K562 (cell line): Measurements from ENCODE around the gene HINT3. TPM values are rescaled to one million over a fixed set of nuclear protein-coding genes. Genes with fewer than 3 reads are reported as not detected.

Source experiments
- ATAC-seq: fragments of 200-7000 bp; cut with Tn5 transposase; 3 replicates; pipeline ENCODE4 v1.9.1; 2020; ENCODE audit warnings: moderate library complexity
- BruUV-seq: library from RNA; stranded (reverse); fragments of 400-500 nt; replicated peaks from 2 replicates; lab custom pipeline; 2021; lab: Mats Ljungman, UMichigan
- CTCF ChIA-PET: fragments of 300-600 bp; formaldehyde crosslinking; extraction: SDS; loops from one replicate; lab custom pipeline; 2021; ENCODE audit warnings: low intra/inter-chr PET ratio; lab: Yijun Ruan, JAX
- POLR2A ChIA-PET: fragments of 300-600, 350-650 bp; sonication (Branson Sonifier 250); formaldehyde crosslinking; extraction: SDS; loops from one replicate; lab custom pipeline; 2021; ENCODE audit warnings: antibody characterized with exemption, inconsistent platforms; lab: Yijun Ruan, JAX
- DNase-seq, 4 experiments: peaks; one replicate each; pipeline versions ENCODE4 v3.0.0 to v3.0.0-alpha.2; 2011 to 2018; ENCODE audit warnings: low spot score in 3 of 4, mixed read lengths in 3 of 4; ENCODE audit errors: extremely low read depth in 1 of 4
- FAIRE-seq: peaks from 2 replicates; lab custom pipeline; 2011; peaks lifted over from hg19 to GRCh38; lab: Jason Lieb, UNC
- H2AFZ ChIP-seq: 2 replicates; pipeline ENCODE4 v1.6.0; 2011; ENCODE audit warnings: low read depth, low read length, control low read depth, inconsistent platforms
- H3K27ac ChIP-seq: fragments of 200-600 bp; 3 replicates; pipeline ENCODE4 v1.8.0; 2011; ENCODE audit warnings: low read depth, mild to moderate bottlenecking, control low read depth, inconsistent platforms, low read length, moderate library complexity, mixed read lengths; ENCODE audit errors: extremely low read depth
- H3K27me3 ChIP-seq, 2 experiments: fragments of 300-600 bp in 1 of 2; 2 replicates in 1 of 2; 3 replicates in 1 of 2; pipeline versions ENCODE4 v1.6.0 to v1.8.0; 2011; ENCODE audit warnings: inconsistent platforms in 2 of 2, low read length in 2 of 2, mild to moderate bottlenecking in 1 of 2, mixed read lengths in 1 of 2, moderate library complexity in 1 of 2; ENCODE audit not compliant: control insufficient read depth in 2 of 2, insufficient read depth in 2 of 2
- H3K36me3 ChIP-seq: fragments of 300-600 bp; 3 replicates; pipeline ENCODE4 v1.8.0; 2011; ENCODE audit warnings: mild to moderate bottlenecking, low read length, inconsistent platforms; ENCODE audit not compliant: control insufficient read depth, insufficient read depth
- H3K4me1 ChIP-seq, 2 experiments: fragments of 200-600 bp in 1 of 2; replicated peaks in 1 of 2; 2 replicates in 1 of 2; 3 replicates in 1 of 2; pipeline versions ENCODE4 v1.5.1 to v1.8.0; 2011; ENCODE audit warnings: inconsistent platforms in 2 of 2, low read length in 2 of 2, mild to moderate bottlenecking in 1 of 2, mixed read lengths in 1 of 2, moderate library complexity in 1 of 2; ENCODE audit not compliant: control insufficient read depth in 2 of 2, insufficient read depth in 2 of 2
- H3K4me2 ChIP-seq: 2 replicates; pipeline ENCODE4 v1.6.1; 2011; ENCODE audit warnings: low read length, control low read depth, inconsistent platforms, mixed read lengths; ENCODE audit not compliant: insufficient read depth
- H3K4me3 ChIP-seq: fragments of 200-600 bp; sonication (generic), shearing (Covaris generic); 2 replicates; pipeline ENCODE4 v1.5.1; 2016; ENCODE audit warnings: control low read depth, inconsistent platforms
- H3K79me2 ChIP-seq: fragments of 200-600 bp; 3 replicates; pipeline ENCODE4 v1.8.0; 2011; ENCODE audit warnings: low read length, inconsistent platforms; ENCODE audit not compliant: control insufficient read depth, insufficient read depth
- H3K9ac ChIP-seq, 2 experiments: 2 replicates each; pipeline versions ENCODE4 v1.6.0 to v1.6.1; 2011; ENCODE audit warnings: low read depth in 2 of 2, low read length in 2 of 2, control low read depth in 1 of 2, inconsistent platforms in 1 of 2, mild to moderate bottlenecking in 1 of 2, mixed read lengths in 1 of 2; ENCODE audit not compliant: insufficient read depth in 1 of 2
- H3K9me1 ChIP-seq: one replicate; pipeline ENCODE4 v1.6.0; 2011; ENCODE audit warnings: inconsistent platforms, mild to moderate bottlenecking, low read length, moderate library complexity; ENCODE audit not compliant: control insufficient read depth, insufficient read depth
- H3K9me3 ChIP-seq: replicated peaks from 2 replicates; pipeline ENCODE4 v1.5.1; 2011; ENCODE audit warnings: low read depth, low read length, inconsistent platforms; ENCODE audit not compliant: control insufficient read depth, insufficient read depth
- H4K20me1 ChIP-seq: replicated peaks from 2 replicates; pipeline ENCODE4 v1.6.1; 2011; ENCODE audit warnings: low read length, inconsistent platforms, mixed read lengths; ENCODE audit not compliant: control insufficient read depth, insufficient read depth
- HNRNPK ChIP-seq: fragments of 200-400 bp; formaldehyde crosslinking; IDR thresholded peaks from one replicate; pipeline ENCODE4 v1.6.1; 2018; ENCODE audit warnings: mild to moderate bottlenecking, low read depth, low read length; ENCODE audit not compliant: poor library complexity, severe bottlenecking
- MGA ChIP-seq: fragments of 450-650 bp; IDR thresholded peaks from 2 replicates; pipeline ENCODE4 v1.6.1; 2016; ENCODE audit warnings: mild to moderate bottlenecking, moderate library complexity
- NFRKB ChIP-seq: fragments of 450-650 bp; IDR thresholded peaks from 2 replicates; pipeline ENCODE4 v1.6.1; 2016; ENCODE audit warnings: low read depth
- RAD21 ChIP-seq, 2 experiments: fragments of 250-450 bp in 1 of 2; fragments of 450-650 bp in 1 of 2; sonication (Bioruptor Pico) in 1 of 2; formaldehyde crosslinking in 1 of 2; IDR thresholded peaks in 1 of 2; conservative IDR thresholded peaks in 1 of 2; 2 replicates each; pipeline versions ENCODE4 v1.4.0 to v1.8.0; 2020 to 2022; ENCODE audit warnings: mild to moderate bottlenecking in 2 of 2, moderate library complexity in 1 of 2
- RFX1 ChIP-seq: fragments of 450-650 bp; IDR thresholded peaks from 2 replicates; pipeline ENCODE4 v1.6.1; 2016; ENCODE audit warnings: mild to moderate bottlenecking, moderate library complexity
- WHSC1 ChIP-seq: IDR thresholded peaks from one replicate; pipeline ENCODE4 v1.6.1; 2012; ENCODE audit warnings: low read length, control low read depth, inconsistent platforms
- ZBTB8A ChIP-seq: fragments of 450-650 bp; IDR thresholded peaks from 2 replicates; pipeline ENCODE4 v1.6.1; 2018; ENCODE audit warnings: mild to moderate bottlenecking, moderate library complexity; ENCODE audit not compliant: partially characterized antibody
- WGBS: fragments of 100-300 bp; shearing (Covaris generic); methylation state at CpG from one replicate; pipeline ENCODE4 v1.1.6; 2016; ENCODE audit warnings: low coverage, mixed read lengths; ENCODE audit not compliant: insufficient coverage; ENCODE audit errors: missing lambda C conversion rate; 5-methylcytosine and 5-hydroxymethylcytosine counted together
- in situ Hi-C: fragments of 300-500 bp; cut with MboI; formaldehyde crosslinking; loops from 4 replicates; pipeline ENCODE4 v1.15.0; 2018; ENCODE audit warnings: inconsistent platforms, mixed read lengths
- intact Hi-C: fragments of 100-400 bp; cut with micrococcal nuclease; formaldehyde crosslinking; loops from 2 replicates; pipeline ENCODE4 v1.14.2; 2022
- polyA plus RNA-seq, 8 experiments: library from polyadenylated mRNA; depleted of rRNA in 4 of 8; stranded (reverse) in 5 of 8; unstranded in 3 of 8; fragments of >200 nt; fragmentation: Nextera tagmentation in 2 of 8; fragmentation: Illumina TruSeq in 1 of 8; extraction: Ambion mirVana in 2 of 8; extraction: Trizol in 1 of 8; gene quantifications; 2 replicates each; pipeline versions ENCODE4 v1.2.1 to v1.2.3, GENCODE V29; 2011 to 2014; ENCODE audit warnings: inconsistent platforms in 1 of 8, missing spikeins in 1 of 8
- total RNA-seq, 7 experiments: library from RNA; depleted of rRNA in 6 of 7; stranded (reverse); fragments of >200 nt in 6 of 7; fragmentation: Illumina TruSeq in 2 of 7; extraction: Trizol in 2 of 7; gene quantifications; 2 replicates each; pipeline versions ENCODE4 v1.2.1 to v1.2.3, GENCODE V29; 2011 to 2021; ENCODE audit warnings: low replicate concordance in 1 of 7

Gene HINT3
- total and polyA plus RNA-seq, 9 of the 15 experiments (the other 6 are each of a cell fraction or from before 2014, with no cell fraction given), result 1.4 to 16.6 (median 10.8) TPM

- H3K4me3 ChIP-seq, result no peak overlapping the region
- no peak for FAIRE-seq
- TF ChIP-seq WHSC1, result peak; percentile 52
- TF ChIP-seq HNRNPK, result no peak
- no peak for TF ChIP-seq RAD21 (CRISPR knock-in tag; conservative IDR thresholded peaks at IDR 0.05 in 1 of 2, IDR thresholded peaks at IDR 0.05 in 1 of 2)
- TF ChIP-seq RFX1, result peak; percentile 15; the same call in 1 of the 2 replicates
- TF ChIP-seq NFRKB, result no peak
- 0 out of 2 replicates have a peak, but pooled peaks have one; percentile 21 for TF ChIP-seq MGA
- no peak for TF ChIP-seq ZBTB8A
Observed at GRCh38 chr6:125922322-125922860, 34.2 kb upstream of the HINT3 start.

More at GRCh38 chr6:125922322-125922860, 34.2 kb upstream of the HINT3 start:
- ATAC-seq, result no peak
- Histone ChIP-seq H3K4me1 (peaks cover 11 to 25% of the 10 kb centered on the region in 2 experiments), H3K36me3 (peaks cover 51% of the 10 kb centered on the region), H4K20me1 (no peaks in the 10 kb centered on the region), H3K79me2 (peaks cover 3% of the 10 kb centered on the region; the same call in 1 of the 3 replicates), H3K27ac (no peak overlapping the region), H3K9ac (no peak overlapping the region), H3K9me3 (no peaks in the 10 kb centered on the region), H3K4me2 (no peak overlapping the region), H3K27me3 (no peaks in the 10 kb centered on the region), H3K9me1 (no peaks in the 10 kb centered on the region), H2AFZ (no peak overlapping the region)
- 92% methylated on average over 8 of the region's 8 CpGs for WGBS
- in situ Hi-C loops (no loop called here), intact Hi-C loops (loop anchor here (2.0 kb wide), 1 partner anchor 24 kb away; no protein-coding TSS in a partner anchor)
- ChIA-PET CTCF (no interaction called here), POLR2A (interaction anchor here (1.0 to 3.7 kb wide), 3 partner anchors 8 to 34 kb away, joined by 3 to 14 read pairs (median 4); partner anchors contain the start of gene HINT3)
- BruUV-seq, result no TSS peak
- no peak for DNase-seq
